ENCODE measurements around the gene DNAAF2.
"Not testable (repeated sequence)": the region's sequence is repeated elsewhere in the genome, so short reads cannot be mapped to it uniquely, and the experiment has no call there.

DNAAF2 gene

GRCh38 chr14:49620182-49621113 is 14.6 kb downstream of the DNAAF2 start, which contains the start of the genes MGAT2 and RPL36AL:
MGAT2 (plus strand) TSS chr14:49620799; CDS start chr14:49621269, 470 bp downstream.
RPL36AL (minus strand) TSS chr14:49620626; CDS start chr14:49619104, 1,522 bp downstream.
- peak; percentile 94 for DNase-seq

GRCh38 chr14:49619730-49620129 is 15.3 kb downstream of the DNAAF2 start:
- DNase-seq = no peak

- DNase-seq = not testable (repeated sequence)
Measured at GRCh38 chr14:49619273-49619672, 15.8 kb downstream of the DNAAF2 start.

- DNase-seq = no peak
Measured at GRCh38 chr14:49617852-49618519, 17.1 kb downstream of the DNAAF2 start.

GRCh38 chr14:49615776-49616175 is 19.3 kb downstream of the DNAAF2 start:
- DNase-seq = no peak

GRCh38 chr14:49614196-49614595 is 20.8 kb downstream of the DNAAF2 start:
- DNase-seq = no peak

GRCh38 chr14:49612671-49613070 is 22.4 kb downstream of the DNAAF2 start:
- no peak for DNase-seq

GRCh38 chr14:49612251-49612650 is 22.8 kb downstream of the DNAAF2 start:
- no peak for DNase-seq

GRCh38 chr14:49607583-49607982 is 27.5 kb downstream of the DNAAF2 start:
- DNase-seq = no peak

GRCh38 chr14:49598485-49599300 is 36.4 kb downstream of the DNAAF2 start, which contains the start of gene LRR1:
LRR1 (plus strand) TSS chr14:49598940; CDS start chr14:49599021, 81 bp downstream.
- DNase-seq = peak; percentile 81

GRCh38 chr14:49598189-49598484 is 36.9 kb downstream of the DNAAF2 start:
- DNase-seq = no peak

- DNase-seq = peak; percentile 63
Measured at GRCh38 chr14:49594347-49595091, 40.5 kb downstream of the DNAAF2 start.

GRCh38 chr14:49593016-49593415 is 42.0 kb downstream of the DNAAF2 start:
- DNase-seq = no peak

GRCh38 chr14:49589387-49589786 is 45.7 kb downstream of the DNAAF2 start:
- no peak for DNase-seq

- DNase-seq = peak; percentile 7
Measured at GRCh38 chr14:49586673-49587460, 48.2 kb downstream of the DNAAF2 start.

- peak; percentile 98 for DNase-seq
Measured at GRCh38 chr14:49585803-49586672, 49.0 kb downstream of the DNAAF2 start, which contains the start of gene RPS29. RPS29 (minus strand) TSS chr14:49586380; CDS start chr14:49586346, 34 bp downstream.

- DNase-seq = not testable (repeated sequence)
Measured at GRCh38 chr14:49584981-49585640, 49.9 kb downstream of the DNAAF2 start.

GRCh38 chr14:49584058-49584457 is 51.0 kb downstream of the DNAAF2 start:
- DNase-seq = no peak

GRCh38 chr14:49583629-49584028 is 51.4 kb downstream of the DNAAF2 start:
- no peak for DNase-seq
